Fibroblast of mammary gland (primary cell): Measurements from ENCODE around the gene C10orf120.

Experiments
- DNase-seq: peaks from one replicate; pipeline ENCODE4 v3.0.0-alpha.2; 2010; ENCODE audit warnings: low read depth
- H3K4me3 ChIP-seq: 2 replicates; pipeline ENCODE4 v1.5.1; 2011; ENCODE audit warnings: low read depth, mild to moderate bottlenecking, low read length, moderate library complexity; ENCODE audit not compliant: control insufficient read depth
- TF ChIP-seq, protein P1 (sequence below): conservative IDR thresholded peaks from 2 replicates; pipeline ENCODE4 v1.5.1; 2011; ENCODE audit warnings: low read depth, low read length, inconsistent platforms; ENCODE audit not compliant: control insufficient read depth, insufficient read depth

Gene C10orf120

DNA sequence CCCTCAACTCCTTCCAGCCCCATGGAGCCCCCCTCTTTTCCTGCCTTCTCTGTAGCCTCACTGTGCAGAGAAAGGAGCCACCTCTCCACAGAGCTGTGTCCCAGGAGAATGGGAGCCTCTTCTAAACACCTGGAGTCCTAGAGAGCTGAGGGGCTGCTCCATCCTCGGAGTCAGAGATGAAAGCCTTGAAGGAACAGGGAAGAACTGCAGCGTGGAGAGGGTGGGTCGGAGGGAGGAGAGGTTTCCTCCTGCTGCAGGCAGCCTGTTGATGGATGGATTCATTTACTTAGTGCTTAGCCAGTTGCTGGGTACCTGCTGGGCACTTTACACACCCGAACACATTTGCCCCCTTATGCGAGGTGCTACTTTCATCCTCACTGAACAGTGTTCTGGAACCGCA, 39.0 kb downstream of the C10orf120 start:
- TF ChIP-seq, protein P1, sequence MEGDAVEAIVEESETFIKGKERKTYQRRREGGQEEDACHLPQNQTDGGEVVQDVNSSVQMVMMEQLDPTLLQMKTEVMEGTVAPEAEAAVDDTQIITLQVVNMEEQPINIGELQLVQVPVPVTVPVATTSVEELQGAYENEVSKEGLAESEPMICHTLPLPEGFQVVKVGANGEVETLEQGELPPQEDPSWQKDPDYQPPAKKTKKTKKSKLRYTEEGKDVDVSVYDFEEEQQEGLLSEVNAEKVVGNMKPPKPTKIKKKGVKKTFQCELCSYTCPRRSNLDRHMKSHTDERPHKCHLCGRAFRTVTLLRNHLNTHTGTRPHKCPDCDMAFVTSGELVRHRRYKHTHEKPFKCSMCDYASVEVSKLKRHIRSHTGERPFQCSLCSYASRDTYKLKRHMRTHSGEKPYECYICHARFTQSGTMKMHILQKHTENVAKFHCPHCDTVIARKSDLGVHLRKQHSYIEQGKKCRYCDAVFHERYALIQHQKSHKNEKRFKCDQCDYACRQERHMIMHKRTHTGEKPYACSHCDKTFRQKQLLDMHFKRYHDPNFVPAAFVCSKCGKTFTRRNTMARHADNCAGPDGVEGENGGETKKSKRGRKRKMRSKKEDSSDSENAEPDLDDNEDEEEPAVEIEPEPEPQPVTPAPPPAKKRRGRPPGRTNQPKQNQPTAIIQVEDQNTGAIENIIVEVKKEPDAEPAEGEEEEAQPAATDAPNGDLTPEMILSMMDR: no peak
- no peak overlapping the region for H3K4me3 ChIP-seq
- DNase-seq: no peak

DNA sequence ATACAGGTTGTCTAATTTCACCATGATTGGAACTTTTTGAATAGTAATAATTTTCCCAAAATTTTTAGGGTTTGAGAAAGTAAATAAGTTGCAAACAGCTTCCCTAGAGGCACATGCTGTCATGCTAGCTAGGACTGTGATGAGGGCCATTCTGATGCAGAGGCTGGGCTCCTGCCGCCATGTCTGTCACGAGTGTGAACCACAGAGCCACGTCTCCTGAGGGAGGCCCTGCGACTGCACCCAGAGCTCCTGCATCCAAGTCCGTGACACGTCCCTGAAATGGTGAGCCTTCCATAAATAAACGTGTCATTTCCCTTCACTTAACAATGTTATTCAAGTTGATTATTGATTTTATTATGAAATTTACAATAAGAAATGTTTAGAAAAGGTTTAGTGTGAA, 40.0 kb downstream of the C10orf120 start:
- H3K4me3 ChIP-seq: no peak overlapping the region
- no peak for DNase-seq

DNA sequence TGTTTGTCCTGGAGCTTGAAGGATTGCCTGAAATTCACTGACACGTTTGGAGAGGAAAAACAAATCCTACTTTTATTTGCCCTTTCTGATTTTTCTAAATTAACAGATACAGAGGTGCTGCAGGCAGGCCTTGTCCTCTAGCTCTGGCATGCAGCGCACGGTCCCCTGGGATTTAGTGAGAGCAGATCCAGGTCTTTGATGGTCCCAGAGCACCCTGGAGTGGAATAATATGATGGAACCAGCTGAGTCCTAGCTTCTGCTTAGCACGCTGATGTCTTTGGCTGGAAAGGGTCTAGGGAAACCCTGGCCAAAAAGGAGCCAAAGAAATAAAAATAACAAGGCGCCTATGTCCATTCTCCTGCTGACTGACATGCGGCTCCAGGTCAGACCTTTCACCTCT, 40.5 kb downstream of the C10orf120 start:
- no peak for DNase-seq
- TF ChIP-seq, protein P1: no peak
- no peak overlapping the region for H3K4me3 ChIP-seq

More for the DNA sequence above, 40.0 kb downstream of the C10orf120 start:
- TF ChIP-seq, protein P1: no peak

DNA sequence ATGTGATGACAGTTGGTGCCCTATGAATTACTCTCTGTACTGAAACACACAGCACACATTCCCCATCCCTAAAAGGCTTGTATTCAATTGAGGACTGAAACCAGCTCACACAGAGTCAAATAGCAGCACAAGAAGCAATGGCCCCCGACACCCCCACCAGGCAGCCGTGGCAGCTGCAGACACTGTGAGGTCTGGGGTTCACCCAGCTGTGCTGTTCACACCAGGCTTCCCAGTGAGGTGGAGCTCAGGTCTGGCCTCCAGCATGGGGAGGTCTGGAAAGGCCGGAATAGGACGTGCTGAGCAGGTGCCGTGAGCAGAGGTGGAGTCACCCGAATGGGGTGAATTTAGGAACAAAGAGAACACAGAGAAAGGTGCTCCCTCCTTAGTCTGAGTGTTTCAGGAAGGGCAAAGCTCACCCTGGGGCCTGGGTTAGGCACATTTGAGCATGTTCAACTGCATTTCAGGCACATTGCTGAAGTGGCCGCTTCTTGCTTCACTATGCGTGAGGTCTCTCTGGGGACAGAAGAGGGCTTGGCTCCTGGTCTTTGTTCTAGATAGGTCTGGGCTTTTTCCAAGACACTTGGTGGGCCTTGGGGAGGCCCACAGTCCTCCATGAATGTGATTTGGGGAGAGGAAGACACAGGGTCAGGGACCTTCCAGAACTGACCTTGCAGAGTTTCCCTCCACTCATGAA, 41.1 kb downstream of the C10orf120 start:
- TF ChIP-seq, protein P1: no peak
- no peak for DNase-seq
- no peak overlapping the region for H3K4me3 ChIP-seq

DNA sequence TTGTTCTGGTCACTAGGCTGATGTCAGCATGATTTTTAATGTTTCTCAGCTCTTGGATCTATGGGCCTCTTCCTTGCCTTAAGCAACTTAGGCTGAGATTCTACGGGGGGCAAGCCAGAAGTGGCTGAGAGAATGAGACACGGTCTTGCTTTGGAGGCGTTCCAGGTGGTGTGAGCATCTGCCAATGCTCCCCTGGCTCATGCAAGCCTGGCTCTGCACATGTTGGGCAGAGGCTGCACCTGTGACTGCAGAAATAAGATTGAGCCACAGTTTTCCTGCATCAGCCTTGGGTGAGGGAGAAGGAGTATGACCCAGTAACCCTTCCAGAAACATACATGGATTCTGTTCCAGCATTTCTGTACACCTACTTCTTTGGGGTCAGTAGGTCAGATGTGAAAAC, 41.9 kb downstream of the C10orf120 start:
- TF ChIP-seq, protein P1: no peak
- no peak for DNase-seq
- H3K4me3 ChIP-seq: no peak overlapping the region

DNA sequence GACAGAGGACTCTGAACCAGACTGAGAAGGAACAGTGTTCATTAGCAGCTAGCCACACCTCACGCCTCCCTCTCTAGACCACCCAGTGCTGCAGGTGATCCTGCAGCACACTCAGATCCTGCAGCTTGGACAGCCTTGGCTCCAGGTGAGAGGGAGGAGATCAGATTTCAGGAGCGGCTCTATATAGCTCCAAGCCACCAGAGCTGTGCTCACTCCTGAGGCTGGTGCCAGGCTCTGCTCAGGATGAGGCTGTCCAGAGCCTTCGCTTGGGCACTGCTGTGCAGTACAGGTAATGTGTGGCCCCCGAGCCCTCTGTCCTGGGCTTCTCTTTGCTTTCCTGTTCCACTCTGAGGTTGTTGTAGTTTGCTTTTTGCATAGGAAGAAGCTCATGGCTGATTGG, 42.4 kb downstream of the C10orf120 start:
- no peak for DNase-seq
- H3K4me3 ChIP-seq: no peak overlapping the region
- TF ChIP-seq, protein P1: no peak
